GM21723 (cell line): ENCODE results near the gene TRIM41.
"Not testable (repeated sequence)": the region's sequence is repeated elsewhere in the genome, so short reads cannot be mapped to it uniquely, and the experiment has no call there.

ENCODE experiments used
- ATAC-seq: cut with Tn5 transposase; IDR thresholded peaks from one replicate; pipeline ENCODE4 v1.9.1; 2021; ENCODE audit warnings: mild to moderate bottlenecking, moderate library complexity; ENCODE audit not compliant: unreplicated experiment

Gene TRIM41

GRCh38 chr5:181283347-181283746 is 60.3 kb downstream of the TRIM41 start:
- ATAC-seq = no peak

- not testable (repeated sequence) for ATAC-seq
Measured at GRCh38 chr5:181283841-181284755, 61.0 kb downstream of the TRIM41 start.
